ENCODE measurements around the gene SRRM4.

SRRM4 gene

GRCh38 chr12:119088685-119089379 is 107.5 kb downstream of the SRRM4 start:
- TF ChIP-seq CTCF (conservative IDR thresholded peaks at IDR 0.05; ENCODE audit: low read depth), result no peak
- ChIA-PET CTCF (no interaction called here), POLR2A (ENCODE audit: low non-redundant PET) (no interaction called here)
- DNase-seq (ENCODE audit: low spot score), result no peak
- no peak overlapping the region for H3K27ac ChIP-seq

- no peak for DNase-seq (ENCODE audit: low spot score)
- no peak overlapping the region for H3K27ac ChIP-seq
- CTCF ChIA-PET, result no interaction called here
- POLR2A ChIA-PET (ENCODE audit: low non-redundant PET), result no interaction called here
- no peak for TF ChIP-seq CTCF (conservative IDR thresholded peaks at IDR 0.05; ENCODE audit: low read depth)
Measured at GRCh38 chr12:119089380-119090013, 108.2 kb downstream of the SRRM4 start.

GRCh38 chr12:119090276-119090675 is 108.9 kb downstream of the SRRM4 start:
- H3K27ac ChIP-seq, result no peak overlapping the region
- ChIA-PET CTCF (interaction anchor here (0.6 kb wide), 1 partner anchor 18 kb away, joined by 3 read pairs; no protein-coding TSS in a partner anchor), POLR2A (ENCODE audit: low non-redundant PET) (no interaction called here)
- no peak for DNase-seq (ENCODE audit: low spot score)
- no peak for TF ChIP-seq CTCF (conservative IDR thresholded peaks at IDR 0.05; ENCODE audit: low read depth)

GRCh38 chr12:119090865-119091264 is 109.5 kb downstream of the SRRM4 start:
- no peak for TF ChIP-seq CTCF (conservative IDR thresholded peaks at IDR 0.05; ENCODE audit: low read depth)
- ChIA-PET CTCF (interaction anchor here (0.6 kb wide), 1 partner anchor 18 kb away, joined by 3 read pairs; no protein-coding TSS in a partner anchor), POLR2A (ENCODE audit: low non-redundant PET) (no interaction called here)
- no peak for DNase-seq (ENCODE audit: low spot score)
- H3K27ac ChIP-seq, result no peak overlapping the region

- no peak for DNase-seq (ENCODE audit: low spot score)
- CTCF ChIA-PET, result interaction anchor here (0.7 kb wide), 1 partner anchor 696 kb away, joined by 3 read pairs; no protein-coding TSS in a partner anchor
- POLR2A ChIA-PET (ENCODE audit: low non-redundant PET), result no interaction called here
Measured at GRCh38 chr12:119096429-119097202, 115.3 kb downstream of the SRRM4 start.

More at GRCh38 chr12:119096429-119097202, 115.3 kb downstream of the SRRM4 start:
- no peak overlapping the region for H3K27ac ChIP-seq
- TF ChIP-seq CTCF (conservative IDR thresholded peaks at IDR 0.05; ENCODE audit: low read depth), result no peak
